GM18507 (cell line): ENCODE data around the gene GLIPR1L1.
A peak's percentile ranks its signal among the peaks of the same experiment; 100 is the strongest.
"Not testable (repeated sequence)": the region's sequence is repeated elsewhere in the genome, so short reads cannot be mapped to it uniquely, and the experiment has no call there.

Source experiments
- DNase-seq: peaks from one replicate; pipeline ENCODE4 v3.0.0; 2011; ENCODE audit warnings: low read depth; ENCODE audit not compliant: insufficient read length; ENCODE audit errors: extremely low spot score
- FAIRE-seq: peaks from 2 replicates; lab custom pipeline; 2011; peaks lifted over from hg19 to GRCh38; lab: Jason Lieb, UNC

The GLIPR1L1 gene

DNA sequence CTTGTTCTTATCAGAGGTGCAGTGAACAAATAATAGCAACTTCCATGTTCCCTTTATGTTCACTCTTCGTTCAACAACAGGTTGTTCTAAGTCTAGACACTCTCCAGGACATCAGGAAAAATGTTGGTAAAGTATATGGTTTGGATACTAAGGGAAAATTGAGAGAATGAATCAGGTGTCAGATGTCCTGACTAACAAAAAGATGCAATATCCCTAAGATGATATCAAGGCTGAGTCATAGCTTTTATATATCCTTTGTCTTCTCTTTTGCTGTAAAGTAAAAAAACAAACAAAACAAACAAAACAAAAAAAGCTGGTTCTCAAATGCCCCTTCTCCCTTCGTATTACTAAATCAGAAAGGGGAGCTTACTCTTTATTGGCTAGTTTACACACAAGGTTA, 11.1 kb downstream of the GLIPR1L1 start:
- FAIRE-seq: no peak
- no peak for DNase-seq

GRCh38 chr12:75346215-75346614, 11.7 kb downstream of the GLIPR1L1 start:
- FAIRE-seq: not testable (repeated sequence)

GRCh38 chr12:75349946-75350345, 15.5 kb downstream of the GLIPR1L1 start:
- no peak for FAIRE-seq
- no peak for DNase-seq

More at GRCh38 chr12:75346215-75346614, 11.7 kb downstream of the GLIPR1L1 start:
- DNase-seq: not testable (repeated sequence)

DNA sequence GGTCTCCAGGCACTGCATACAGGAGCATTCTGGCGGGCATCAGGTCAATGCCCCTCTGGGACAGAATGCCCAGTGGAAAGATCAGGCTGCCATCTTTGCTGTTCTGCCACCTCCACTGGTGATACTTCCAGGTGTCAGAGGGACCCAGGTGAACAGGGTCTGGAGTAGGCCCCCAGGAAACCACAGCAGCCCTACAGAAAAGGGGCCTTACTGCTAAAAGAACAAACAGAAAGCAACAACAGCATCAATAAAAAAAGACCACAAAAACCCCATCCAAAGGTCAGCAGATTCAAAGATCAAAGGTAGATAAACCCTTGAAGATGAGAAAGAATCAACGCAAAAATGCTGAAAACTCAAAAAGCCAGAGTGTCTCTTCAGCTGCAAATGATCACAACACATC, 15.9 kb downstream of the GLIPR1L1 start:
- no peak for DNase-seq
- FAIRE-seq: no peak

DNA sequence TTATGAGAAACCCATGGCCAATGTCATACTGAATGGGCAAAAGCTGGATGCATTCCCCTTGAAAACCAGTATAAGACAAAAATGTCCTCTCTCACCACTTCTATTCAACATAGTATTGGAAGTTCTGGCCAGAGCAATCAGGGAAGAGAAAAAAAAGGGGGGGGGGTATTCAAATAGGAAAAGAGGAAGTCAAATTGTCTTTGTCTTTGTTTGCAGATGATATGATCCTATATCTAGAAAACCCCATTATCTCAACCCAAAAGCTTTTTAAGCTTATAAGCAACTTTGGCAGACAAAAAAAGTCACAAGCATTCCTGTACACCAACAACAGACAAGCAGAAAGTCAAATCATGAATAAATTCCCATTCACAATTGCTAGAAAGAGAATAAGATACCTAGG, 19.5 kb downstream of the GLIPR1L1 start:
- FAIRE-seq (no peak), DNase-seq (no peak)

DNA sequence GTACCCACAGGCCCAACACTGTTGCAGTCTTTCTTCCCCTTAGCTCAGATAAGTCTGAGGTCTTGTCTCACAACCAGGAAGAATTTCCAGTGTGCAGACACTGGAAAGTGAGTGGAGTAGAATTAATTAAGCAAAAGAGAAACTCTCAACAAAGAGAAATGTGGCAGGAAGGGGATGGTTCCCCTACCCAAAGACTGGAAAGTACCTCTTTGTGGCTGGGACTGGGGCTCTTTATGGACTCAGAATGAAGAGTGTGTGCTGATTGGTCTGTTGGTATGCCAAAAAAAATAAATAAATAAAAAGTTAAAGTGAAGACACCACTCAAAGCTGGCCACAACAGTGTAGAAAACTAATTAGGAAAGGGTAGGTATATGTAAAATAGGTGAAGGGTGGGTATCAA, 26.4 kb downstream of the GLIPR1L1 start:
- FAIRE-seq: no peak
- no peak for DNase-seq

- DNase-seq (no peak), FAIRE-seq (no peak)
These were observed 26.9 kb downstream of the GLIPR1L1 start for GRCh38 chr12:75361408-75361807.

DNA sequence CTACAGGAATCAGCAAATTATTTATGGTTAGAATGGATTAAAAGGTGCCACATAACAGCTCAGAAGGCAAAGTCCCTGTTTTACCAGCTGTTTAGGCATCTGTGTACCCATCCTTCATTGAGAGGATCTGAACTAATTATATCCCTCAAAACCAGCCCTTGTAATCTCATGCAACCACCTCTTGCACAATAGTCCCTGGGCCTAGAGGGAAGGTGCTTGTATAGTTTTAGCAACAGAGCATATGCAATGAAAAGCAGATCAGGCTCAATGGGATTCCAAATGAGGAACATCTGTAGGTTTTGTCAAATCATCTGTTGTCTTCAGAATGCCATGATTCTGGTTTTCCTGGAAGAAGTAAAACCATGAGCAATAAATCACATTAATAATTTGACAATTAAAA, 30.4 kb downstream of the GLIPR1L1 start:
- DNase-seq: no peak
- no peak for FAIRE-seq

GRCh38 chr12:75366629-75367028, 32.2 kb downstream of the GLIPR1L1 start:
- DNase-seq: no peak

DNA sequence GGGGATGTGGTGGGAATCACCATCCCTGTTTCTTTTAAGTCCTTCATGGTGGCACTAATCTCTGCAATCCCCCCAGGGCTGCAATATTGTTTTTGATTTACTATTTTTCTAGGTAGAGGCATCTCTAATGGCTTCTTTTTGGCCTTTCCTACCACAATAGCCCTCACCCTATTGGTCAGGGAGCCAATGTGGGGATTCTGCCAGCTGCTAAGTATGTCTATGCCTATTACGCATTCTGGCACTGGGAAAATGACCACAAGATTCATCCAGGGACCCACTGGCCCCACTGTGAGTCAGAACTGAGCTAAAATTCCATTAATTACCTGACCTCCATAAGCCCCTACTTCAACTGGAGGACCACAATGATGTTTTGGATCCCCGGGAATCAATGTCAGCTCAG, 40.5 kb downstream of the GLIPR1L1 start:
- FAIRE-seq: no peak
- no peak for DNase-seq

More at GRCh38 chr12:75366629-75367028, 32.2 kb downstream of the GLIPR1L1 start:
- FAIRE-seq: no peak

GRCh38 chr12:75378354-75378753, 43.9 kb downstream of the GLIPR1L1 start:
- DNase-seq: no peak
- no peak for FAIRE-seq

GRCh38 chr12:75389061-75389460, 54.6 kb downstream of the GLIPR1L1 start:
- FAIRE-seq (peak; percentile 21), DNase-seq (no peak)

- no peak for FAIRE-seq
- DNase-seq: no peak
These were observed 55.2 kb downstream of the GLIPR1L1 start for GRCh38 chr12:75389706-75390105.

GRCh38 chr12:75390156-75390898, 55.9 kb downstream of the GLIPR1L1 start:
- FAIRE-seq: peak; percentile 21
- DNase-seq: no peak

DNA sequence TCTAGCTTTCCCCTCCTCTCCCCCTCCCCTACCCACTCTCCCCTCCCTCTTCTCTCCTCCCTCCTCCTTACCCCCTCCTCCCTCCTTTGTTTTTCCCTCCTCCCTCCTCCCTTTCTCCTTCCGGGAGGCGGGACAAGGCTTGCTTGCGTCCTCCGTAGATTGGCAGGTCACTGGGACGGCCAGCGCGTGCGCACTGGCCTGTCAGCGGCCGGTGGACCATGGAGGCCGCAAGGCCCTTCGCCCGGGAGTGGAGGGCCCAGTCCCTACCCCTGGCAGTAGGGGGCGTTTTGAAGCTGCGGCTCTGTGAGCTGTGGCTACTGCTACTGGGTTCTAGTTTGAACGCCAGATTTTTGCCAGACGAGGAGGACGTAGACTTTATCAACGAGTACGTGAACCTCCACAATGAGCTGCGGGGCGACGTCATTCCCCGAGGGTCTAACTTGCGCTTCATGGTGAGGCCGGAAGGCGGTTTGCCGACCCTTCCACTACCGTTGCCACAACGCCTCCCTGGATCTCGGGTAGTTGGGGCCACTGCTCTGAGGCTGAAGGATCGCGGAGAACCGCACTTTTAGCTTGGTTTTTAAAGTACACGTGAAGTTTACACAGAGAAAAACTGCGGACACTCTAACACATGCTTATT, 56.5 kb downstream of the GLIPR1L1 start, which contains the start of gene GLIPR1L2:
TSS of gene GLIPR1L2 (plus strand) at position 191 of the 640 bp plus-strand sequence. CDS start at position 219, 28 bp downstream.
- peak; percentile 99 for FAIRE-seq
- DNase-seq: peak; percentile 83

- DNase-seq: no peak
- no peak for FAIRE-seq
These were observed 69.8 kb downstream of the GLIPR1L1 start for GRCh38 chr12:75404231-75404630.

GRCh38 chr12:75407683-75408082, 73.2 kb downstream of the GLIPR1L1 start:
- no peak for FAIRE-seq
- DNase-seq: no peak

- DNase-seq: no peak
- FAIRE-seq: no peak
These were observed 75.4 kb downstream of the GLIPR1L1 start for GRCh38 chr12:75409830-75410229.

DNA sequence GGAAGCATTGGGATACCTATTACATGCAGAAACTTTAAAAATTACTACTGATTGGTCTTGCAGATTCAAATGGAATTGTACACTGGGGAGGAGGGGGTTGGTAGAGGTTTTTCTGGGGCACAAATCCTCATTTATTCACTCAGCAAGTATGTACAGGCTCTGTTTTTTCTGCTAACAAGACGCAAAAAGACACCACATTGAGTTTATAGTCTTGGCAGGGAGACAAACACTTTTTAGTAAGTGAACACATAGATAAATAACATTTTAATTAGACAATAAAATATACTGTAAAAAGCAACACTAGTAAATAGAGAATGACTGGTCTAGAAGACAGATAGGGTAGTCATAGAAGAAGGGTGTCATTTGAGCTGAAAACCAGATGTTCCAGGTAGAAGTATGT, 80.2 kb downstream of the GLIPR1L1 start:
- FAIRE-seq: no peak
- DNase-seq: no peak

DNA sequence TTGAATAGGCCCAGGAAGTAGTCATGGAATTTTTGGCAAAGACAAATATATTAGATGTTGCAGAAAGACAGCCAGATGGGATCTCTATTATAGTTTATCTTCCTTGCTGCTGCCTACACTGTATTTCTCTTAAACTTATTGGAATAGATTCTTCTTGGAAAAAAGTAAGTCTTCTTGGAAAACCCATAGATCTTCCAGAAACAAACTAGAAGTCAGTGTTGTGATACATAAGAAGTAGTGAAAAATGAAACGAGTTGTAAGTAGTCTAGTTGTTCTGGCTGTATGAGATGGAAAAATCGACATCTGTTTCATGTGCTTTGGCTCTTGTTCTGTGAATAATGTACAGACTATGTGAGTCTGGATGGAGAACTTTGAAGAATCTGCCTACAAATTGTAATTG, 85.4 kb downstream of the GLIPR1L1 start:
- FAIRE-seq (no peak), DNase-seq (no peak)
